Transverse colon (tissue), 4 donors: ENCODE data around the gene MCL1. TPM values are rescaled to one million over a fixed set of nuclear protein-coding genes. Genes with fewer than 3 reads are reported as not detected.
A peak's percentile ranks its signal among the peaks of the same experiment; 100 is the strongest.

Source experiments
- DNase-seq: peaks from one replicate; pipeline ENCODE4 v3.0.0-alpha.2; 2019
- H3K27ac ChIP-seq, 4 donors: fragments of 200-600 bp; sonication (generic); 2 replicates each; pipeline ENCODE4 v1.5.1; 2016 to 2018; ENCODE audit warnings: inconsistent platforms in 4 of 4
- H3K27me3 ChIP-seq: fragments of 200-600 bp; sonication (generic); 2 replicates; pipeline ENCODE4 v1.5.1; 2017; ENCODE audit warnings: inconsistent platforms
- H3K36me3 ChIP-seq, 4 donors: fragments of 200-600 bp; sonication (generic); 2 replicates each; pipeline ENCODE4 v1.5.1; 2017 to 2019; ENCODE audit warnings: inconsistent platforms in 4 of 4
- H3K4me1 ChIP-seq, 4 donors: fragments of 200-600 bp; sonication (generic); 2 replicates each; pipeline ENCODE4 v1.5.1; 2017 to 2020; ENCODE audit warnings: inconsistent platforms in 4 of 4
- H3K4me3 ChIP-seq, 4 donors: fragments of 200-600 bp; sonication (generic); 1 replicate in 1 of 4; 2 replicates in 3 of 4; pipeline versions ENCODE4 v1.5.1 to v1.6.1; 2017 to 2019; ENCODE audit warnings: inconsistent platforms in 4 of 4
- H3K9me3 ChIP-seq, 2 donors: fragments of 200-600 bp; sonication (generic); 2 replicates each; pipeline ENCODE4 v1.5.1; 2017 to 2019; ENCODE audit warnings: inconsistent platforms in 2 of 2
- EP300 ChIP-seq: sonication (generic); formaldehyde crosslinking; IDR thresholded peaks from one replicate; pipeline ENCODE4 v1.6.1; 2017; ENCODE audit warnings: antibody characterized with exemption, low read depth
- POLR2A ChIP-seq: fragments of 450-650 bp; IDR thresholded peaks from one replicate; pipeline ENCODE4 v1.6.1; 2016; ENCODE audit warnings: antibody characterized with exemption, mild to moderate bottlenecking, moderate library complexity
- POLR2AphosphoS5 ChIP-seq, 3 donors: sonication (generic); formaldehyde crosslinking; IDR thresholded peaks; one replicate each; pipeline ENCODE4 v1.6.1; 2016; ENCODE audit warnings: antibody characterized with exemption in 3 of 3
- WGBS, 2 donors: methylation state at CpG; one replicate each; pipeline ENCODE4 v1.1.5; 2018; ENCODE audit warnings: low coverage in 1 of 2; 5-methylcytosine and 5-hydroxymethylcytosine counted together
- in situ Hi-C, 4 donors: fragments of 200-750 bp; cut with MboI; loops; one replicate each; pipeline versions ENCODE4 v1.15.0 to v1.15.1; 2017; ENCODE audit warnings: low sequenced_read_pairs in 3 of 4, low pct_ligation_motif_present in 1 of 4, low pct_unique_long_range_greater_than_20kb in 1 of 4
- intact Hi-C: fragments of 100-400 bp; cut with DNase I; formaldehyde crosslinking; loops from one replicate; pipeline ENCODE4 v1.15.1; 2023; ENCODE audit warnings: low total_unique reads
- total RNA-seq, 4 donors: library from RNA; depleted of rRNA; stranded (reverse); fragments of >200 nt; gene quantifications; one replicate each; pipeline ENCODE4 v1.1.0, GENCODE V29; 2016
- TF ChIP-seq, protein P1 (sequence below), 5 experiments: fragments of 200-600 bp in 3 of 5; fragments of 450-650 bp in 2 of 5; sonication (generic) in 3 of 5; IDR thresholded peaks; 1 replicate in 2 of 5; 2 replicates in 3 of 5; pipeline ENCODE4 v1.5.1; 2016 to 2017; ENCODE audit warnings: antibody characterized with exemption in 5 of 5, inconsistent platforms in 3 of 5, mild to moderate bottlenecking in 2 of 5, moderate library complexity in 1 of 5

Gene MCL1
- total RNA-seq, 4 donors from 2014 or later = 176 to 395 (median 269) TPM

GRCh38 chr1:150576367-150576711 lies 3.1 kb downstream of the MCL1 start:
- intact Hi-C loops = loop anchor here (2.0 kb wide), 1 partner anchor 16 kb away; no protein-coding TSS in a partner anchor
- 3% methylated on average over 4 of the region's 4 CpGs for WGBS, 2 donors
- DNase-seq = no peak

GRCh38 chr1:150575518-150576366 lies 3.7 kb downstream of the MCL1 start:
- WGBS, 2 donors = 9 to 17% methylated on average over 1 of the region's 1 CpG
- Histone ChIP-seq H3K27me3 (no peaks in the 10 kb centered on the region), H3K36me3 (peaks cover 0 to 52% (median 18%) of the 10 kb centered on the region in 4 donors), H3K27ac (peak overlapping the region; percentile 98 to 99 (median 98)), H3K4me3 (peak overlapping the region; percentile 85 to 97 (median 91)), H3K4me1 (peaks cover 26 to 69% (median 50%) of the 10 kb centered on the region in 4 donors), H3K9me3 (no peaks in the 10 kb centered on the region)
- intact Hi-C loops (loop anchor here (2.0 kb wide), 1 partner anchor 15 kb away; no protein-coding TSS in a partner anchor), in situ Hi-C loops (no loop called here)
- no peak for DNase-seq
- no peak for TF ChIP-seq POLR2A
- TF ChIP-seq POLR2AphosphoS5 (IDR thresholded peaks at IDR 0.05) = peak in 2 of 3 donors; percentile 2 to 69

More at GRCh38 chr1:150576367-150576711, 3.1 kb downstream of the MCL1 start:
- peaks cover 22 to 63% (median 45%) of the 10 kb centered on the region in 4 donors for H3K4me1 ChIP-seq
- H3K36me3 ChIP-seq = peaks cover 0 to 52% (median 18%) of the 10 kb centered on the region in 4 donors
- in situ Hi-C loops = no loop called here
- peak overlapping the region; percentile 98 to 99 (median 98) for H3K27ac ChIP-seq
- H3K27me3 ChIP-seq = no peaks in the 10 kb centered on the region
- TF ChIP-seq POLR2AphosphoS5 (IDR thresholded peaks at IDR 0.05) = no peak
- no peak for TF ChIP-seq POLR2A
- TF ChIP-seq EP300 = no peak
- TF ChIP-seq, protein P1, sequence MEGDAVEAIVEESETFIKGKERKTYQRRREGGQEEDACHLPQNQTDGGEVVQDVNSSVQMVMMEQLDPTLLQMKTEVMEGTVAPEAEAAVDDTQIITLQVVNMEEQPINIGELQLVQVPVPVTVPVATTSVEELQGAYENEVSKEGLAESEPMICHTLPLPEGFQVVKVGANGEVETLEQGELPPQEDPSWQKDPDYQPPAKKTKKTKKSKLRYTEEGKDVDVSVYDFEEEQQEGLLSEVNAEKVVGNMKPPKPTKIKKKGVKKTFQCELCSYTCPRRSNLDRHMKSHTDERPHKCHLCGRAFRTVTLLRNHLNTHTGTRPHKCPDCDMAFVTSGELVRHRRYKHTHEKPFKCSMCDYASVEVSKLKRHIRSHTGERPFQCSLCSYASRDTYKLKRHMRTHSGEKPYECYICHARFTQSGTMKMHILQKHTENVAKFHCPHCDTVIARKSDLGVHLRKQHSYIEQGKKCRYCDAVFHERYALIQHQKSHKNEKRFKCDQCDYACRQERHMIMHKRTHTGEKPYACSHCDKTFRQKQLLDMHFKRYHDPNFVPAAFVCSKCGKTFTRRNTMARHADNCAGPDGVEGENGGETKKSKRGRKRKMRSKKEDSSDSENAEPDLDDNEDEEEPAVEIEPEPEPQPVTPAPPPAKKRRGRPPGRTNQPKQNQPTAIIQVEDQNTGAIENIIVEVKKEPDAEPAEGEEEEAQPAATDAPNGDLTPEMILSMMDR (IDR thresholded peaks at IDR 0.05) = no peak
- H3K9me3 ChIP-seq = no peaks in the 10 kb centered on the region
- peak overlapping the region; percentile 85 to 97 (median 91) for H3K4me3 ChIP-seq

- intact Hi-C loops (no loop called here), in situ Hi-C loops (no loop called here)
- Histone ChIP-seq H3K27me3 (no peaks in the 10 kb centered on the region), H3K27ac (peak overlapping the region; percentile 98 to 99 (median 98)), H3K36me3 (peaks cover 0 to 52% (median 18%) of the 10 kb centered on the region in 4 donors), H3K4me1 (peaks cover 28 to 71% (median 53%) of the 10 kb centered on the region in 4 donors), H3K4me3 (peak overlapping the region; percentile 85 to 97 (median 91)), H3K9me3 (no peaks in the 10 kb centered on the region)
- WGBS, 2 donors = 33 to 47% methylated on average over 4 of the region's 4 CpGs
- TF ChIP-seq, protein P1 (IDR thresholded peaks at IDR 0.05) = no peak
- TF ChIP-seq EP300 = no peak
- TF ChIP-seq POLR2AphosphoS5 (IDR thresholded peaks at IDR 0.05) = peak in 2 of 3 donors; percentile 48 to 63
- TF ChIP-seq POLR2A = peak; percentile 23
- no peak for DNase-seq
These were observed 4.3 kb downstream of the MCL1 start for GRCh38 chr1:150575072-150575489.

DNA sequence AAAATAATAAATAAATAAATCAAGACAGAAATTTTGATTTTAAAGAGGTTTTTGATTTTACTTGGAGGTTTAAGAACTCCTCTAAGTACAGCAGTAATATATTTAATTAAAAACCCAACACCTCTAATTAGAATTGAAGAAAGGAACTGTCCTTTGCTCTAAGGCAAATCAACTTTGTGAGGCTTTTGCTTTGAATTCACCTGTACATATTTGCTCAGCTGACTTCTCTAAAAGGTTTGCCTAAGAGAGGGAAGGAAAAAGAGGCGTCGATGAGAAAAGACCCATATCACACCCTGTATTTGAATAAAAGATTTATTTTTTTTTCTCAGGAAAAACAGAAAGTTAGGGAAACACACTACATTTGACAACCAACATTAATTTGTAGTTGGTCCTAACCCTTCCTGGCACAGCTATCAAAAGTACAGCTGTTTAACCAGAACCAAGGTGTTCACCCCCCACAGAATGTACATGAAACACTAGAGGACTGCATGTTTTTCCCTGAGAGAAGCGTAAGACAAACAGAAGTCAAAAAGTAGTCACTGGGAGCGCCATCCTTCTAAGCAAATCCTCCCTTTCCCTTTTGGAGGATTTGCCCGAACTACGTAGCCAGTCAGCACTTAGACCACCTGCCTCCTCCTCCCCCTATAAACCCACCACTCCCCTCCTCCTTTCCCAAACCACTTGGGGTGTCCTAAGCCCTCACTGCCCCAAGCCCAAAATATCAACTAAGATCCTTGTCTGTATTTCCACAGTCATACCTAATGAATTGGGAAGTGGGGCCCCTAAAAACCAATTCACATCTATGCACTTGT lies 4.9 kb downstream of the MCL1 start:
- 48 to 70% methylated on average over 3 to 6 of the region's 6 CpGs for WGBS, 2 donors
- Histone ChIP-seq H3K9me3 (no peaks in the 10 kb centered on the region), H3K27me3 (no peaks in the 10 kb centered on the region), H3K27ac (peak overlapping the region; percentile 98 to 99 (median 98)), H3K4me3 (peak overlapping the region in 3 of 4 donors; percentile 85 to 94 (median 88)), H3K36me3 (peaks cover 0 to 52% (median 18%) of the 10 kb centered on the region in 4 donors), H3K4me1 (peaks cover 32 to 74% (median 57%) of the 10 kb centered on the region in 4 donors)
- in situ Hi-C loops (no loop called here), intact Hi-C loops (no loop called here)
- DNase-seq = no peak
- peak in 2 of 3 donors; percentile 17 to 74 for TF ChIP-seq POLR2AphosphoS5 (IDR thresholded peaks at IDR 0.05)
- TF ChIP-seq EP300 = no peak
- TF ChIP-seq, protein P1 (IDR thresholded peaks at IDR 0.05) = no peak
- peak; percentile 19 for TF ChIP-seq POLR2A
